MG63 (cell line): ENCODE measurements around the gene AK4. TPM values are rescaled to one million over a fixed set of nuclear protein-coding genes. Genes with fewer than 3 reads are reported as not detected.
"Not testable (repeated sequence)": the region's sequence is repeated elsewhere in the genome, so short reads cannot be mapped to it uniquely, and the experiment has no call there.

Experiments used
- DNase-seq: peaks from one replicate; pipeline ENCODE4 v3.0.0-alpha.2; 2020
- H3K27me3 ChIP-seq: fragments of 250-450 bp; sonication (Bioruptor Pico); 2 replicates; pipeline ENCODE4 v1.5.1; 2020; ENCODE audit warnings: mild to moderate bottlenecking, moderate library complexity
- H3K36me3 ChIP-seq: fragments of 250-450 bp; sonication (Bioruptor Pico); 2 replicates; pipeline ENCODE4 v1.5.1; 2020; ENCODE audit warnings: mild to moderate bottlenecking, moderate library complexity
- H3K4me3 ChIP-seq: fragments of 250-450 bp; sonication (Bioruptor Pico); 2 replicates; pipeline ENCODE4 v1.5.1; 2020; ENCODE audit warnings: mild to moderate bottlenecking, moderate library complexity
- H3K9me3 ChIP-seq: fragments of 250-450 bp; sonication (Bioruptor Pico); 2 replicates; pipeline ENCODE4 v1.5.1; 2020; ENCODE audit warnings: mild to moderate bottlenecking, moderate library complexity
- total RNA-seq: library from RNA; depleted of rRNA; stranded (reverse); fragments of >200 nt; shearing (Covaris generic); gene quantifications from 2 replicates; pipeline ENCODE4 v1.2.3, GENCODE V29; 2014; ENCODE audit warnings: low replicate concordance

The AK4 gene
- total RNA-seq, 1 experiment from 2014 or later, result 1.5 TPM

- no peaks in the 10 kb centered on the region for H3K27me3 ChIP-seq
- peaks cover 8% of the 10 kb centered on the region for H3K36me3 ChIP-seq
- no peaks in the 10 kb centered on the region for H3K9me3 ChIP-seq
- no peak overlapping the region for H3K4me3 ChIP-seq
- DNase-seq, result no peak
Observed at GRCh38 chr1:65221638-65222339, 73.8 kb downstream of the AK4 start.

DNA sequence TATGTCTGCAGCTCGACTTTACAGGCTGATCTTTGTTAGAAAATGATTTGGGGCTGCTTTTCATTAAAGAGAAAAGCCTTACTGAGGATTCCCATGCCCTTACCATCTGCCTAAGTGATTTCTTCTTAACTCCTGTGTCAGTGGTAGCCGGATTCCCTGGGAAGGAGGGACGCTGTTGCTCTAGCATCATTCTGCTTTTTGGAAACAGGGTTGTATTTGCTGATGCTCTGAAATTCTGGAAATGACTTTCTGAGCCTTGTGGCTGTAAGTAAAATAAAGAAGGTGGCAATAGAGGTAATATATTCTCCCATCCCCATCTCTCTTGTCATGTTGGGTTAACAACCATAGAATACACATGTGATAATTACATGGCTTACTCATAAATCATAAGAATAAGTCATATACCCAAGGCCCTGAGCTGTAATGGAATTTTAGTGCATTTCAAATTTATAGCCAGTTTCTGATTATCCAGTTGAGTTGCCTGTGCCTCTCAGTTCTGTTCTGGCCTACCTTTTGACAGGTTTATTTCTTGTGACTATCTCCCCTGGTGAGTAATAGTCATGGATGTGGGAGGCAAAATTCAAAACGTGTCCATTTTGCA is 74.4 kb downstream of the AK4 start:
- peaks cover 8% of the 10 kb centered on the region for H3K36me3 ChIP-seq

GRCh38 chr1:65224681-65225091 is 76.7 kb downstream of the AK4 start:
- DNase-seq, result no peak
- H3K4me3 ChIP-seq, result no peak overlapping the region
- peaks cover 5% of the 10 kb centered on the region for H3K36me3 ChIP-seq
- H3K27me3 ChIP-seq, result no peaks in the 10 kb centered on the region
- H3K9me3 ChIP-seq, result no peaks in the 10 kb centered on the region

More for the DNA sequence above, 74.4 kb downstream of the AK4 start:
- no peaks in the 10 kb centered on the region for H3K27me3 ChIP-seq
- no peak overlapping the region for H3K4me3 ChIP-seq
- no peaks in the 10 kb centered on the region for H3K9me3 ChIP-seq
- DNase-seq, result no peak

- Histone ChIP-seq H3K9me3 (no peaks in the 10 kb centered on the region), H3K27me3 (no peaks in the 10 kb centered on the region), H3K4me3 (no peak overlapping the region), H3K36me3 (peaks cover under 1% of the 10 kb centered on the region)
- no peak for DNase-seq
Observed at GRCh38 chr1:65225179-65225578, 77.2 kb downstream of the AK4 start.

- DNase-seq, result no peak
- H3K4me3 ChIP-seq, result no peak overlapping the region
- no peaks in the 10 kb centered on the region for H3K9me3 ChIP-seq
- no peaks in the 10 kb centered on the region for H3K27me3 ChIP-seq
- H3K36me3 ChIP-seq, result no peaks in the 10 kb centered on the region; the same call in 1 of the 2 replicates
Observed at GRCh38 chr1:65229201-65229600, 81.2 kb downstream of the AK4 start.

GRCh38 chr1:65229754-65230339 is 81.8 kb downstream of the AK4 start:
- Histone ChIP-seq H3K9me3 (no peaks in the 10 kb centered on the region), H3K36me3 (no peaks in the 10 kb centered on the region; the same call in 1 of the 2 replicates), H3K4me3 (no peak overlapping the region), H3K27me3 (no peaks in the 10 kb centered on the region)
- DNase-seq, result no peak

DNA sequence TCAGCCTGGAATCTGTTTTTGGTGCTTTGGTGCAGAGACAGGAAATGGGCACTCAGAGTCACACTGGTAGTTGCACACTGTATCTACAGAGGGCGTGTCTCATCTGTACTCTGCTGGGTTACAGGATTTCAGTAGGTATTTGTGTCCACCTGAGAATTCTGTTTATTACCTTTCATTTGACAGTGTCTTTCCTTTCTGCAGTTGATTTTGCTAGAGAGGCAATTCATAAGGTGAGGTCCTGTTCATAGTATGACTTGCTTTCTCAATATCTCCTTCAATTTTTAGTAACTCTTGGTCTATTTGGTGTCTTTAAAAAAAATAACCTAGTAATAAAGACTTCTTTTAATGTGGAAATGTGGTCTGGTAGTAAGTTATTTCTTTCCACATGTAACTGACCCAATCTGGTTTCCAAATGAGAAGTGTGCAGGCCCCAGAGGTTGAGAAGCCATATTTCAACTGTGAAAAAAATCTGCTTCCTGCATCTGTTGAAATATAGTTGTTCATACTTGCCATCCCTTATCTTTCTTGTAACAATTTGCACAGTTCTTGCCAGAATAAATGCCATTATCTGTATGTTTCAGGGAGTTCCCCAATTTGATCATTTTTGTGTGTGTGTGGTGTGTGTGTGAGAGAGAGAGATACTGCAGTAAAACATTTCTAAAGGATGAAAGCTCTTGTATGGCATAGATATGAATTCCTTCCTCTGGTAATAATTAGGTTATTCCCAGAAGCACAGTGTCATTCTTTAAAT is 82.9 kb downstream of the AK4 start:
- Histone ChIP-seq H3K27me3 (no peaks in the 10 kb centered on the region), H3K9me3 (no peaks in the 10 kb centered on the region), H3K36me3 (no peaks in the 10 kb centered on the region), H3K4me3 (no peak overlapping the region)
- no peak for DNase-seq

GRCh38 chr1:65231718-65232330 is 83.8 kb downstream of the AK4 start:
- Histone ChIP-seq H3K4me3 (no peak overlapping the region), H3K36me3 (no peaks in the 10 kb centered on the region), H3K9me3 (peaks cover 5% of the 10 kb centered on the region; the same call in 1 of the 2 replicates), H3K27me3 (no peaks in the 10 kb centered on the region)
- DNase-seq, result no peak

DNA sequence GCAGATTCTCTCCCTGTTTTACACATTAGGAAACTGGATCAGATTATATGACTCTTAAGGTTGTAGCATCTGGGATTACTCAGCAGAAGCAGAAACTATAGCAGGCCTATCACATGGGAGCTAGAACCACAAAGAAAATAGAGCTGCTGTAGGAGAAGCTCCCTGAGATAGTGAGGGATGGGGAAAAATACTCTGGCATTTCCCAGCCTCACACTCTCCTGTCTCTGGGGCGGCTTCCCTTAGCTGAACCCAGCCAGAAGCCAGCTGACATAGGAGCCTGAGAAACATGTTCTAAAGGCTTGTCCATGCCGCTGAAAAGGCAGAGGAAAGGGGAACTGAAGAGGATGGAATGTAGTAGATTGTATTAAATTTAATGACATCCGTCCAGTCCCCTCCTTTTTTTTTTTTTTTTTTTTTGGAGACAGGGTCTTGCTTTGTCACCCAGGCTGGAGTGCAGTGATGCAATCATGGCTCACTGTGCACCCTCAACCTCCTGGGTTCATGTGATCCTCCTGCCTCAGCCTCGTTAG is 84.5 kb downstream of the AK4 start:
- H3K36me3 ChIP-seq, result no peaks in the 10 kb centered on the region
- H3K4me3 ChIP-seq, result no peak overlapping the region
- DNase-seq, result no peak
- H3K27me3 ChIP-seq, result no peaks in the 10 kb centered on the region
- peaks cover 5% of the 10 kb centered on the region; the same call in 1 of the 2 replicates for H3K9me3 ChIP-seq

GRCh38 chr1:65233782-65234181 is 85.8 kb downstream of the AK4 start:
- Histone ChIP-seq H3K27me3 (no peaks in the 10 kb centered on the region), H3K9me3 (peaks cover 5% of the 10 kb centered on the region; the same call in 1 of the 2 replicates), H3K36me3 (no peaks in the 10 kb centered on the region), H3K4me3 (no peak overlapping the region)
- no peak for DNase-seq

- Histone ChIP-seq H3K4me3 (no peak overlapping the region), H3K36me3 (no peaks in the 10 kb centered on the region), H3K9me3 (peaks cover 5% of the 10 kb centered on the region; the same call in 1 of the 2 replicates), H3K27me3 (no peaks in the 10 kb centered on the region)
- DNase-seq, result no peak
Observed at GRCh38 chr1:65235867-65236805, 88.1 kb downstream of the AK4 start.

- not testable (repeated sequence) for H3K27me3 ChIP-seq, H3K9me3 ChIP-seq, DNase-seq, H3K36me3 ChIP-seq, H3K4me3 ChIP-seq
Observed at GRCh38 chr1:65237088-65237487, 89.1 kb downstream of the AK4 start.

DNA sequence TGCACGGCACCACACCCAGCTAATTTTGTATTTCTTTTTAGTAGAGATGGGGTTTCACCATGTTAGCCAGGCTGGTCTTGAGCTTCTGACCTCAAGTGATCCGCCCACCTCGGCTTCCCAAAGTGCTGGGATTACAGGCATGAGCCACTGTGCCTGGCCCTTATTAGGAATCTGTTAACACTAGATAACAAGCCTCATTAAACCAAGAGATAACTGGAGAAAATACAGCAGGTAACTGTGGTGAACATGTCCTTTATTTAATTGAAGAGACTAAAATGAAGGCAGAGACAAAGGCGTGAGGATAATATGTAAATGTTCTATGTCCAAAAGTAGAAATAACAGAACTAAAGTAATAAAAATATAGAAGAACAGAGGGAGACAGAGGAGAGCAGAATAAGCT is 89.5 kb downstream of the AK4 start:
- Histone ChIP-seq H3K27me3 (0 out of 2 replicates have a peak, but pooled peaks cover under 1% of the 10 kb centered on the region), H3K9me3 (peaks cover 5% of the 10 kb centered on the region; the same call in 1 of the 2 replicates), H3K4me3 (no peak overlapping the region), H3K36me3 (no peaks in the 10 kb centered on the region)
- DNase-seq, result no peak

GRCh38 chr1:65238010-65238409 is 90.0 kb downstream of the AK4 start:
- 0 out of 2 replicates have a peak, but pooled peaks cover 2% of the 10 kb centered on the region for H3K27me3 ChIP-seq
- peaks cover 5% of the 10 kb centered on the region; the same call in 1 of the 2 replicates for H3K9me3 ChIP-seq
- no peak for DNase-seq
- no peak overlapping the region for H3K4me3 ChIP-seq
- no peaks in the 10 kb centered on the region for H3K36me3 ChIP-seq

GRCh38 chr1:65243491-65243890 is 95.5 kb downstream of the AK4 start:
- Histone ChIP-seq H3K4me3 (no peak overlapping the region), H3K36me3 (no peaks in the 10 kb centered on the region), H3K9me3 (no peaks in the 10 kb centered on the region), H3K27me3 (0 out of 2 replicates have a peak, but pooled peaks cover 2% of the 10 kb centered on the region)
- no peak for DNase-seq
